Nephron progenitor cell (in vitro differentiated cells): ENCODE data around the gene MYO3B.

Source experiments
- DNase-seq: peaks from one replicate; pipeline ENCODE4 v3.0.0; 2021
- H3K27ac Mint-ChIP-seq: 2 replicates; pipeline ENCODE4 v1.8.0; 2021; ENCODE audit warnings: mild to moderate bottlenecking, moderate library complexity, mixed read lengths
- H3K27me3 Mint-ChIP-seq: 2 replicates; pipeline ENCODE4 v1.8.0; 2021; ENCODE audit warnings: mild to moderate bottlenecking, low read depth, mixed read lengths; ENCODE audit not compliant: poor library complexity
- H3K36me3 Mint-ChIP-seq: 2 replicates; pipeline ENCODE4 v1.8.0; 2021; ENCODE audit warnings: low read depth, mixed read lengths
- H3K4me1 Mint-ChIP-seq: 2 replicates; pipeline ENCODE4 v1.8.0; 2021; ENCODE audit warnings: mixed read lengths
- H3K4me3 Mint-ChIP-seq: 2 replicates; pipeline ENCODE4 v1.8.0; 2021; ENCODE audit warnings: mild to moderate bottlenecking, moderate library complexity, mixed read lengths
- H3K9me3 Mint-ChIP-seq: 2 replicates; pipeline ENCODE4 v1.8.0; 2021; ENCODE audit warnings: mild to moderate bottlenecking, moderate library complexity, mixed read lengths
- CTCF ChIP-seq: fragments of 200-600 bp; sonication (generic); IDR thresholded peaks from 2 replicates; pipeline ENCODE4 v1.5.0; 2021; ENCODE audit warnings: antibody characterized with exemption

Gene MYO3B

GRCh38 chr2:170243118-170243837 is 65.3 kb downstream of the MYO3B start:
- no peaks in the 10 kb centered on the region for H3K9me3 Mint-ChIP-seq
- DNase-seq: no peak
- H3K4me3 Mint-ChIP-seq: no peak overlapping the region
- peaks cover 33% of the 10 kb centered on the region for H3K4me1 Mint-ChIP-seq
- no peaks in the 10 kb centered on the region for H3K36me3 Mint-ChIP-seq
- TF ChIP-seq CTCF: no peak
- peaks cover 5% of the 10 kb centered on the region for H3K27me3 Mint-ChIP-seq
- H3K27ac Mint-ChIP-seq: no peak overlapping the region

- Mint-ChIP-seq H3K4me1 (peaks cover 27% of the 10 kb centered on the region), H3K4me3 (no peak overlapping the region), H3K27me3 (peaks cover 5% of the 10 kb centered on the region), H3K36me3 (no peaks in the 10 kb centered on the region), H3K27ac (no peak overlapping the region), H3K9me3 (no peaks in the 10 kb centered on the region)
- DNase-seq: no peak
- TF ChIP-seq CTCF: no peak
Observed at GRCh38 chr2:170243898-170244297, 66.0 kb downstream of the MYO3B start.

GRCh38 chr2:170244555-170244954 is 66.6 kb downstream of the MYO3B start:
- Mint-ChIP-seq H3K4me3 (no peak overlapping the region), H3K27me3 (peaks cover 5% of the 10 kb centered on the region), H3K9me3 (no peaks in the 10 kb centered on the region), H3K4me1 (peaks cover 23% of the 10 kb centered on the region), H3K36me3 (no peaks in the 10 kb centered on the region), H3K27ac (no peak overlapping the region)
- TF ChIP-seq CTCF: no peak
- DNase-seq: no peak

GRCh38 chr2:170245312-170245711 is 67.4 kb downstream of the MYO3B start:
- H3K27me3 Mint-ChIP-seq: no peaks in the 10 kb centered on the region
- H3K9me3 Mint-ChIP-seq: no peaks in the 10 kb centered on the region
- H3K4me1 Mint-ChIP-seq: peaks cover 16% of the 10 kb centered on the region
- no peak for DNase-seq
- no peaks in the 10 kb centered on the region for H3K36me3 Mint-ChIP-seq
- H3K4me3 Mint-ChIP-seq: no peak overlapping the region
- H3K27ac Mint-ChIP-seq: no peak overlapping the region
- TF ChIP-seq CTCF: no peak

GRCh38 chr2:170247333-170247732 is 69.4 kb downstream of the MYO3B start:
- no peak for TF ChIP-seq CTCF
- Mint-ChIP-seq H3K4me1 (no peaks in the 10 kb centered on the region), H3K4me3 (no peak overlapping the region), H3K27me3 (no peaks in the 10 kb centered on the region), H3K27ac (no peak overlapping the region), H3K9me3 (no peaks in the 10 kb centered on the region), H3K36me3 (no peaks in the 10 kb centered on the region)
- DNase-seq: no peak

GRCh38 chr2:170247882-170248393 is 70.0 kb downstream of the MYO3B start:
- Mint-ChIP-seq H3K9me3 (no peaks in the 10 kb centered on the region), H3K27ac (no peak overlapping the region), H3K36me3 (no peaks in the 10 kb centered on the region), H3K4me1 (no peaks in the 10 kb centered on the region), H3K27me3 (no peaks in the 10 kb centered on the region), H3K4me3 (no peak overlapping the region)
- no peak for DNase-seq
- TF ChIP-seq CTCF: no peak
